Panc1 (cell line): ENCODE measurements around the gene CCDC187. TPM values are rescaled to one million over a fixed set of nuclear protein-coding genes. Genes with fewer than 3 reads are reported as not detected.

ENCODE experiments used
- ATAC-seq: fragments of 200-7000 bp; cut with Tn5 transposase; 2 replicates; pipeline ENCODE4 v1.9.1; 2020; ENCODE audit warnings: mild to moderate bottlenecking, moderate library complexity
- BruUV-seq: library from RNA; stranded (reverse); fragments of 400-500 nt; replicated peaks from 2 replicates; lab custom pipeline; 2021; lab: Mats Ljungman, UMichigan
- CTCF ChIA-PET: fragments of 300-600 bp; sonication (Branson Sonifier 250); formaldehyde crosslinking; loops from one replicate; lab custom pipeline; 2022; ENCODE audit warnings: antibody characterized with exemption; lab: Charles Lee
- POLR2A ChIA-PET: fragments of 300-600 bp; sonication (Branson Sonifier 250); formaldehyde crosslinking; loops from one replicate; lab custom pipeline; 2022; ENCODE audit warnings: antibody characterized with exemption; lab: Charles Lee
- DNase-seq: peaks from one replicate; pipeline ENCODE4 v3.0.0-alpha.2; 2010; ENCODE audit warnings: low read depth, low spot score
- H3K27ac ChIP-seq: 2 replicates; pipeline ENCODE4 v1.5.1; 2011; ENCODE audit warnings: mild to moderate bottlenecking, low read length, inconsistent platforms
- H3K27me3 ChIP-seq: fragments of 200-500 bp; sonication (Bioruptor generic); 2 replicates; pipeline ENCODE4 v1.6.0; 2014; ENCODE audit warnings: low read length, inconsistent platforms; ENCODE audit not compliant: control insufficient read depth, insufficient read depth
- H3K36me3 ChIP-seq: fragments of 200-500 bp; sonication (Bioruptor generic); 2 replicates; pipeline ENCODE4 v1.5.1; 2014; ENCODE audit warnings: inconsistent platforms, mild to moderate bottlenecking, low read length, moderate library complexity; ENCODE audit not compliant: control insufficient read depth, insufficient read depth
- H3K4me1 ChIP-seq: 2 replicates; pipeline ENCODE4 v1.5.1; 2011; ENCODE audit warnings: inconsistent platforms, mild to moderate bottlenecking, low read length, moderate library complexity; ENCODE audit not compliant: control insufficient read depth, insufficient read depth
- H3K4me3 ChIP-seq, 2 experiments: 2 replicates each; pipeline ENCODE4 v1.5.1; 2011 to 2012; ENCODE audit warnings: low read depth in 2 of 2, low read length in 2 of 2, mild to moderate bottlenecking in 2 of 2, inconsistent platforms in 1 of 2, moderate library complexity in 1 of 2
- H3K9me3 ChIP-seq: fragments of 200-500 bp; sonication (Bioruptor generic); 2 replicates; pipeline ENCODE4 v1.5.1; 2014; ENCODE audit warnings: low read depth, mild to moderate bottlenecking, inconsistent platforms, low read length, moderate library complexity; ENCODE audit not compliant: control insufficient read depth, insufficient read depth
- CTCF ChIP-seq: fragments of 450-650 bp; IDR thresholded peaks from 2 replicates; pipeline ENCODE4 v1.5.1; 2017; ENCODE audit warnings: mild to moderate bottlenecking
- POLR2AphosphoS5 ChIP-seq: IDR thresholded peaks from 2 replicates; pipeline ENCODE4 v1.6.1; 2012; ENCODE audit warnings: mild to moderate bottlenecking, low read depth, low read length, moderate library complexity
- REST ChIP-seq, 2 experiments: IDR thresholded peaks; 2 replicates each; pipeline ENCODE4 v1.6.1; 2011 to 2012; ENCODE audit warnings: low read depth in 2 of 2, control low read depth in 1 of 2, low read length in 1 of 2, mild to moderate bottlenecking in 1 of 2, moderate library complexity in 1 of 2; ENCODE audit not compliant: insufficient read depth in 1 of 2
- SIN3A ChIP-seq: IDR thresholded peaks from 2 replicates; pipeline ENCODE4 v1.6.1; 2012; ENCODE audit warnings: low read depth, mild to moderate bottlenecking, low read length, moderate library complexity, borderline replicate concordance; ENCODE audit not compliant: insufficient read depth
- TCF7L2 ChIP-seq: IDR thresholded peaks from 2 replicates; pipeline ENCODE4 v1.6.1; 2011; ENCODE audit warnings: mild to moderate bottlenecking, low read depth, low read length, inconsistent platforms
- in situ Hi-C: cut with HindIII; loops from 2 replicates; pipeline ENCODE4 v1.10.0; 2016; ENCODE audit warnings: low sequenced_read_pairs, low pct_unique_long_range_greater_than_20kb
- intact Hi-C: fragments of 100-400 bp; cut with micrococcal nuclease; formaldehyde crosslinking; loops from one replicate; pipeline ENCODE4 v1.10.0; 2022; ENCODE audit not compliant: unreplicated experiment
- total RNA-seq: library from RNA; stranded (reverse); gene quantifications from one replicate; pipeline ENCODE4 v1.2.1, GENCODE V29; 2021; ENCODE audit not compliant: unreplicated experiment

Gene CCDC187
- total RNA-seq, 1 experiment from 2014 or later, result not detected

GRCh38 chr9:136225366-136225747 lies 78.5 kb downstream of the CCDC187 start:
- no TSS peak for BruUV-seq
- ChIA-PET POLR2A (no interaction called here), CTCF (interaction anchor here (0.6 kb wide), 1 partner anchor 13 kb away, joined by 3 read pairs; no protein-coding TSS in a partner anchor)
- peaks cover 10% of the 10 kb centered on the region for H3K4me1 ChIP-seq
- intact Hi-C loops, result loop anchor here (5.0 kb wide), 1 partner anchor 53 kb away; no protein-coding TSS in a partner anchor
- no peak overlapping the region for H3K27ac ChIP-seq
- in situ Hi-C loops, result no loop called here
- H3K9me3 ChIP-seq, result no peaks in the 10 kb centered on the region
- TF ChIP-seq REST (IDR thresholded peaks at IDR 0.05; ENCODE audit: insufficient read depth in 1 of 2, low read depth in 2 of 2, low read length in 1 of 2), result no peak
- TF ChIP-seq SIN3A, result no peak
- TF ChIP-seq POLR2AphosphoS5, result no peak
- TF ChIP-seq CTCF, result no peak
- no peak for TF ChIP-seq TCF7L2
- ATAC-seq, result no peak
- no peaks in the 10 kb centered on the region for H3K36me3 ChIP-seq
- no peak for DNase-seq
- no peaks in the 10 kb centered on the region for H3K27me3 ChIP-seq
- H3K4me3 ChIP-seq, result no peak overlapping the region

- intact Hi-C loops (no loop called here), in situ Hi-C loops (no loop called here)
- H3K4me3 ChIP-seq, result no peak overlapping the region
- no TSS peak for BruUV-seq
- DNase-seq (no peak), ATAC-seq (no peak)
- ChIA-PET CTCF (no interaction called here), POLR2A (interaction anchor here (0.5 to 0.7 kb wide), 2 partner anchors 36 to 48 kb away, joined by 3 to 5 read pairs; no protein-coding TSS in a partner anchor)
- no peaks in the 10 kb centered on the region for H3K27me3 ChIP-seq
- TF ChIP-seq CTCF (no peak), POLR2AphosphoS5 (no peak), SIN3A (no peak), REST (IDR thresholded peaks at IDR 0.05; ENCODE audit: insufficient read depth in 1 of 2, low read depth in 2 of 2, low read length in 1 of 2) (no peak), TCF7L2 (no peak)
- no peak overlapping the region for H3K27ac ChIP-seq
- peaks cover 10% of the 10 kb centered on the region for H3K4me1 ChIP-seq
- H3K36me3 ChIP-seq, result no peaks in the 10 kb centered on the region
- H3K9me3 ChIP-seq, result no peaks in the 10 kb centered on the region
Observed at GRCh38 chr9:136223871-136224640, 79.8 kb downstream of the CCDC187 start.
